Transverse colon (tissue), 4 donors: ENCODE data around the gene UTRN. TPM values are rescaled to one million over a fixed set of nuclear protein-coding genes. Genes with fewer than 3 reads are reported as not detected.

ENCODE experiments used
- DNase-seq: peaks from one replicate; pipeline ENCODE4 v3.0.0-alpha.2; 2019
- H3K27ac ChIP-seq, 4 donors: fragments of 200-600 bp; sonication (generic); 2 replicates each; pipeline ENCODE4 v1.5.1; 2016 to 2018; ENCODE audit warnings: inconsistent platforms in 4 of 4
- H3K27me3 ChIP-seq: fragments of 200-600 bp; sonication (generic); 2 replicates; pipeline ENCODE4 v1.5.1; 2017; ENCODE audit warnings: inconsistent platforms
- H3K36me3 ChIP-seq, 4 donors: fragments of 200-600 bp; sonication (generic); 2 replicates each; pipeline ENCODE4 v1.5.1; 2017 to 2019; ENCODE audit warnings: inconsistent platforms in 4 of 4
- H3K4me1 ChIP-seq, 4 donors: fragments of 200-600 bp; sonication (generic); 2 replicates each; pipeline ENCODE4 v1.5.1; 2017 to 2020; ENCODE audit warnings: inconsistent platforms in 4 of 4
- H3K4me3 ChIP-seq, 4 donors: fragments of 200-600 bp; sonication (generic); 1 replicate in 1 of 4; 2 replicates in 3 of 4; pipeline versions ENCODE4 v1.5.1 to v1.6.1; 2017 to 2019; ENCODE audit warnings: inconsistent platforms in 4 of 4
- H3K9me3 ChIP-seq, 2 donors: fragments of 200-600 bp; sonication (generic); 2 replicates each; pipeline ENCODE4 v1.5.1; 2017 to 2019; ENCODE audit warnings: inconsistent platforms in 2 of 2
- EP300 ChIP-seq: sonication (generic); formaldehyde crosslinking; IDR thresholded peaks from one replicate; pipeline ENCODE4 v1.6.1; 2017; ENCODE audit warnings: antibody characterized with exemption, low read depth
- POLR2A ChIP-seq: fragments of 450-650 bp; IDR thresholded peaks from one replicate; pipeline ENCODE4 v1.6.1; 2016; ENCODE audit warnings: antibody characterized with exemption, mild to moderate bottlenecking, moderate library complexity
- POLR2AphosphoS5 ChIP-seq, 3 donors: sonication (generic); formaldehyde crosslinking; IDR thresholded peaks; one replicate each; pipeline ENCODE4 v1.6.1; 2016; ENCODE audit warnings: antibody characterized with exemption in 3 of 3
- WGBS, 2 donors: methylation state at CpG; one replicate each; pipeline ENCODE4 v1.1.5; 2018; ENCODE audit warnings: low coverage in 1 of 2; 5-methylcytosine and 5-hydroxymethylcytosine counted together
- in situ Hi-C, 4 donors: fragments of 200-750 bp; cut with MboI; loops; one replicate each; pipeline versions ENCODE4 v1.15.0 to v1.15.1; 2017; ENCODE audit warnings: low sequenced_read_pairs in 3 of 4, low pct_ligation_motif_present in 1 of 4, low pct_unique_long_range_greater_than_20kb in 1 of 4
- intact Hi-C: fragments of 100-400 bp; cut with DNase I; formaldehyde crosslinking; loops from one replicate; pipeline ENCODE4 v1.15.1; 2023; ENCODE audit warnings: low total_unique reads
- total RNA-seq, 4 donors: library from RNA; depleted of rRNA; stranded (reverse); fragments of >200 nt; gene quantifications; one replicate each; pipeline ENCODE4 v1.1.0, GENCODE V29; 2016
- TF ChIP-seq, protein P1 (sequence below), 5 experiments: fragments of 200-600 bp in 3 of 5; fragments of 450-650 bp in 2 of 5; sonication (generic) in 3 of 5; IDR thresholded peaks; 1 replicate in 2 of 5; 2 replicates in 3 of 5; pipeline ENCODE4 v1.5.1; 2016 to 2017; ENCODE audit warnings: antibody characterized with exemption in 5 of 5, inconsistent platforms in 3 of 5, mild to moderate bottlenecking in 2 of 5, moderate library complexity in 1 of 5

The UTRN gene
- total RNA-seq, 4 donors from 2014 or later: 42.3 to 134 (median 94.1) TPM

GRCh38 chr6:144330017-144330987, 45.2 kb downstream of the UTRN start:
- in situ Hi-C loops: no loop called here
- intact Hi-C loops: no loop called here
- H3K27ac ChIP-seq: no peak overlapping the region
- peak; percentile 82 for DNase-seq
- H3K36me3 ChIP-seq: no peaks in the 10 kb centered on the region
- TF ChIP-seq, protein P1, sequence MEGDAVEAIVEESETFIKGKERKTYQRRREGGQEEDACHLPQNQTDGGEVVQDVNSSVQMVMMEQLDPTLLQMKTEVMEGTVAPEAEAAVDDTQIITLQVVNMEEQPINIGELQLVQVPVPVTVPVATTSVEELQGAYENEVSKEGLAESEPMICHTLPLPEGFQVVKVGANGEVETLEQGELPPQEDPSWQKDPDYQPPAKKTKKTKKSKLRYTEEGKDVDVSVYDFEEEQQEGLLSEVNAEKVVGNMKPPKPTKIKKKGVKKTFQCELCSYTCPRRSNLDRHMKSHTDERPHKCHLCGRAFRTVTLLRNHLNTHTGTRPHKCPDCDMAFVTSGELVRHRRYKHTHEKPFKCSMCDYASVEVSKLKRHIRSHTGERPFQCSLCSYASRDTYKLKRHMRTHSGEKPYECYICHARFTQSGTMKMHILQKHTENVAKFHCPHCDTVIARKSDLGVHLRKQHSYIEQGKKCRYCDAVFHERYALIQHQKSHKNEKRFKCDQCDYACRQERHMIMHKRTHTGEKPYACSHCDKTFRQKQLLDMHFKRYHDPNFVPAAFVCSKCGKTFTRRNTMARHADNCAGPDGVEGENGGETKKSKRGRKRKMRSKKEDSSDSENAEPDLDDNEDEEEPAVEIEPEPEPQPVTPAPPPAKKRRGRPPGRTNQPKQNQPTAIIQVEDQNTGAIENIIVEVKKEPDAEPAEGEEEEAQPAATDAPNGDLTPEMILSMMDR (IDR thresholded peaks at IDR 0.05): no peak
- peak in 1 of 3 donors; percentile 16 for TF ChIP-seq POLR2AphosphoS5 (IDR thresholded peaks at IDR 0.05)
- 50 to 80% methylated on average over 2 to 10 of the region's 10 CpGs for WGBS, 2 donors
- H3K27me3 ChIP-seq: no peaks in the 10 kb centered on the region
- H3K4me3 ChIP-seq: no peak overlapping the region
- H3K4me1 ChIP-seq: peaks cover 14 to 25% (median 22%) of the 10 kb centered on the region in 4 donors
- no peaks in the 10 kb centered on the region for H3K9me3 ChIP-seq

DNA sequence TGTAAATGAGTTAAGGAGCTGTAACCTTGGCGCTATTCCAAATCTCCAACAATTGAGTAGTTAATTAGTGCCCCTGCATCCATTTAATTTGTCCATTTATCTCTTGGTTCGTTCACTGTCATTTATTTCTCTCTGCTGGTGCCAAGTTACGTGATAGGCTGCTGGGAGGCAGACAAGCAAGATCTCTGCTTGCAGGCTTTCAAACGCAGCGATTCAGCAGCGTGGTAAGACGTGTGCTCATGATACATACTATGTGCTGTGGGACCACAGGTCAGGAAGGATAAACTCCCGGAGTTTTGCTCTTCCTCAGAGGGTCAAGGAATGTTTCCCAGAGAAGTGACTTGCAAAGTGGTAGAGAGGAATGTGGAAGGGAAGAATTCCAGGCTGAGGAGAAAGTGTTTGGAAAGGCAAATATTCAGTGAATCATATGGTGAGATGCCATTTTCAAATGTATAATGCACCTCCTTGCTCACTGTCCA, 46.4 kb downstream of the UTRN start:
- TF ChIP-seq EP300: no peak
- TF ChIP-seq POLR2A: no peak
- TF ChIP-seq POLR2AphosphoS5 (IDR thresholded peaks at IDR 0.05): no peak
- TF ChIP-seq, protein P1 (IDR thresholded peaks at IDR 0.05): no peak
- intact Hi-C loops: no loop called here
- in situ Hi-C loops: no loop called here
- Histone ChIP-seq H3K27me3 (no peaks in the 10 kb centered on the region), H3K36me3 (no peaks in the 10 kb centered on the region), H3K9me3 (no peaks in the 10 kb centered on the region), H3K4me3 (no peak overlapping the region), H3K27ac (no peak overlapping the region), H3K4me1 (peaks cover 17 to 35% (median 24%) of the 10 kb centered on the region in 4 donors)
- 87 to 88% methylated on average over 8 of the region's 8 CpGs for WGBS, 2 donors
- no peak for DNase-seq

GRCh38 chr6:144332177-144332576, 47.0 kb downstream of the UTRN start:
- H3K9me3 ChIP-seq: no peaks in the 10 kb centered on the region
- in situ Hi-C loops: no loop called here
- H3K27me3 ChIP-seq: no peaks in the 10 kb centered on the region
- intact Hi-C loops: no loop called here
- no peak overlapping the region for H3K4me3 ChIP-seq
- 93 to 97% methylated on average over 3 of the region's 3 CpGs for WGBS, 2 donors
- DNase-seq: no peak
- H3K36me3 ChIP-seq: no peaks in the 10 kb centered on the region
- TF ChIP-seq, protein P1 (IDR thresholded peaks at IDR 0.05): no peak
- no peak for TF ChIP-seq POLR2A
- no peak for TF ChIP-seq EP300
- no peak for TF ChIP-seq POLR2AphosphoS5 (IDR thresholded peaks at IDR 0.05)
- no peak overlapping the region for H3K27ac ChIP-seq
- H3K4me1 ChIP-seq: peaks cover 17 to 39% (median 24%) of the 10 kb centered on the region in 4 donors

GRCh38 chr6:144334150-144334708, 49.1 kb downstream of the UTRN start:
- no peak for TF ChIP-seq EP300
- TF ChIP-seq, protein P1 (IDR thresholded peaks at IDR 0.05): no peak
- TF ChIP-seq POLR2AphosphoS5 (IDR thresholded peaks at IDR 0.05): no peak
- TF ChIP-seq POLR2A: no peak
- H3K4me1 ChIP-seq: peaks cover 17 to 53% (median 24%) of the 10 kb centered on the region in 4 donors
- intact Hi-C loops: no loop called here
- 15 to 40% methylated on average over 8 to 12 of the region's 12 CpGs for WGBS, 2 donors
- H3K9me3 ChIP-seq: no peaks in the 10 kb centered on the region
- in situ Hi-C loops: no loop called here
- peak; percentile 65 for DNase-seq
- H3K36me3 ChIP-seq: no peaks in the 10 kb centered on the region
- H3K27me3 ChIP-seq: no peaks in the 10 kb centered on the region
- peak overlapping the region; percentile 41 to 64 (median 56) for H3K27ac ChIP-seq
- peak overlapping the region in 3 of 4 donors; percentile 13 to 36 (median 14) for H3K4me3 ChIP-seq
